ENCODE measurements around the gene ADAM12. TPM values are rescaled to one million over a fixed set of nuclear protein-coding genes. Genes with fewer than 3 reads are reported as not detected.

The ADAM12 gene
- total and polyA plus RNA-seq, 10 donors, result 0.51 to 7.0 (median 1.0) TPM

DNA sequence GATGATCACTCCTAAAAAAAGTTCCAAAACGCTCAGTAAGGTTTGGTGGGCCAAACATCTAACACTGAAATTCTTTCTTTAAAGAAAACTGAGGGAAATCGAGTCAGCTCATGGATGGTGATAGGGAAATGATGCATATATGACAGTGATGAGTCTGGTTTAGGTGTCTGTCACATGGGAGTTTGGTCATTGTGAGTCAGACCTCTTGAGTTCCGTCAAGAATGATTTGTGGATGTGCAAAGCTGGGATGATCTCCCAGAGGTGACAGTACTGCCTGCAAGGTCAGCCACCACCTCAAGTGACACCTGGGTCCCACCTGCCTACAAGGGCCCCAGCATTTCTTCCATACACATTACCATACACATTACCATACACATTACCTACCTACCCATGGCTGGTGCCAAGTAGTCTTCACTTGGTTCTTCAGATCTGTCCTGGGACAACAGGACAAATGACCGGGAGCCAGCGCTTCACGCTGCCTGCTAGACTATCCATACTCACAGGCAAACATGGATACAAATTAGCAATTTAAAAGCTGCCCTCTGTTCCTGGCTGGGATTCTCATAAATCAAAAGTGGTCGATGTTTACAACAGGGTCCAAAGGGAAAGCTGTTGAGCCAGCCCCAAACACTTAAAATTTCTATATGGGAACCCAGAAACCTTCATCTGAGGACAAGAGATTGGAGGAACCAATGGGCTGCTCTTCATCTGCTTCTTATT, 128.4 kb downstream of the ADAM12 start:
- intact Hi-C loops (cut with DNase I; ENCODE audit: low total_unique reads), result no loop called here
- no peak overlapping the region for H3K4me3 ChIP-seq
- no peaks in the 10 kb centered on the region for H3K4me1 ChIP-seq
- TF ChIP-seq POLR2AphosphoS5 (IDR thresholded peaks at IDR 0.05), result no peak
- TF ChIP-seq, protein P1, sequence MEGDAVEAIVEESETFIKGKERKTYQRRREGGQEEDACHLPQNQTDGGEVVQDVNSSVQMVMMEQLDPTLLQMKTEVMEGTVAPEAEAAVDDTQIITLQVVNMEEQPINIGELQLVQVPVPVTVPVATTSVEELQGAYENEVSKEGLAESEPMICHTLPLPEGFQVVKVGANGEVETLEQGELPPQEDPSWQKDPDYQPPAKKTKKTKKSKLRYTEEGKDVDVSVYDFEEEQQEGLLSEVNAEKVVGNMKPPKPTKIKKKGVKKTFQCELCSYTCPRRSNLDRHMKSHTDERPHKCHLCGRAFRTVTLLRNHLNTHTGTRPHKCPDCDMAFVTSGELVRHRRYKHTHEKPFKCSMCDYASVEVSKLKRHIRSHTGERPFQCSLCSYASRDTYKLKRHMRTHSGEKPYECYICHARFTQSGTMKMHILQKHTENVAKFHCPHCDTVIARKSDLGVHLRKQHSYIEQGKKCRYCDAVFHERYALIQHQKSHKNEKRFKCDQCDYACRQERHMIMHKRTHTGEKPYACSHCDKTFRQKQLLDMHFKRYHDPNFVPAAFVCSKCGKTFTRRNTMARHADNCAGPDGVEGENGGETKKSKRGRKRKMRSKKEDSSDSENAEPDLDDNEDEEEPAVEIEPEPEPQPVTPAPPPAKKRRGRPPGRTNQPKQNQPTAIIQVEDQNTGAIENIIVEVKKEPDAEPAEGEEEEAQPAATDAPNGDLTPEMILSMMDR (IDR thresholded peaks at IDR 0.05 in 8 of 11, conservative IDR thresholded peaks at IDR 0.05 in 3 of 11), result no peak
- no peak for TF ChIP-seq POLR2A (IDR thresholded peaks at IDR 0.05)
- H3K9me3 ChIP-seq, result no peaks in the 10 kb centered on the region
- H3K36me3 ChIP-seq, result no peaks in the 10 kb centered on the region
- WGBS, 5 donors, result 84 to 92% (median 87%) methylated on average over 7 of the region's 7 CpGs
- DNase-seq, result no peak
- no peak overlapping the region for H3K27ac ChIP-seq
- peaks cover 0 to 5% (median 0%) of the 10 kb centered on the region in 7 donors for H3K27me3 ChIP-seq (replicated peaks in 1 of 7)

DNA sequence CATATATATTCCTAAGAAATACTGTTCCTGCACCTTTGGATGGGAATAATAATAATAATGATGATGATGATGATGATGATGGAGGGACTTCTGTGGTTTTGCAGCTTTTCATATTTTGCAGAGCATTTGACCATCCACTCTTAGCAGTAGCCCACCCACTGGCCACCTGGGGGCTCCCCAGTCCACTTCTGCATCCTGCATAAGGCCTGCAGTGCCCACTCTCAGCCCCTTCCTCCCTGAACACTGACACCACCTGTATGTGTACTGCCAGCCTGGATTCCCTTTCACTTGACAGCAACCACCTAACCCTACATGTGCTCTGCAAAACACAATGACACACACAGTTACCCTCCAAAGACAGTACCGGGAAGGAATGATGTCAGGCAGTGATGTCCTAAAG, 131.4 kb downstream of the ADAM12 start:
- 79 to 100% (median 95%) methylated on average over 1 of the region's 1 CpG for WGBS, 5 donors
- Histone ChIP-seq H3K36me3 (no peaks in the 10 kb centered on the region), H3K4me1 (no peaks in the 10 kb centered on the region), H3K4me3 (no peak overlapping the region), H3K9me3 (no peaks in the 10 kb centered on the region), H3K27ac (no peak overlapping the region), H3K27me3 (replicated peaks in 1 of 7) (peaks cover 0 to 10% (median 0%) of the 10 kb centered on the region in 7 donors)
- TF ChIP-seq, protein P1 (IDR thresholded peaks at IDR 0.05 in 8 of 11, conservative IDR thresholded peaks at IDR 0.05 in 3 of 11), result no peak
- no peak for TF ChIP-seq POLR2AphosphoS5 (IDR thresholded peaks at IDR 0.05)
- TF ChIP-seq POLR2A (IDR thresholded peaks at IDR 0.05), result no peak
- intact Hi-C loops (cut with DNase I; ENCODE audit: low total_unique reads), result no loop called here
- no peak for DNase-seq

DNA sequence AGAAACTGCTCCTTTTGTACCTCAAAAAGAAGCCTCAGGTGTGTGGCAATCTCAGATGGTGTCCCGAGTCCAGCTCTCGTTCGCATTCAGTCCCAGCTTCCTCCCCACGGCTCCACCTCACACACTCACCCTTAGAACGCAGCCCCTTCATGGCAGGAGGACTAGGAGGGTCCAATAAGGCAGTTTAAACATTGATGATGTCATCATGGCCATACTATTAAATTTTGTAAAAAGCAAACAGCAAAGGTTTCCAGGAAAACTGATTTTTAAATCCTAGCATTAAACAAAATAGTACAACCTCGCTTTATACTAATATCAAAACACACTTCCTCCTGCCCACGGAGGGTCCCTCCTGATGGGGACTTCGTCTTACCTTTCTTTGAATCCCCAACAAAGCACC, 133.0 kb downstream of the ADAM12 start:
- no peak for DNase-seq
- intact Hi-C loops (cut with DNase I; ENCODE audit: low total_unique reads), result no loop called here
- H3K4me1 ChIP-seq, result no peaks in the 10 kb centered on the region
- peaks cover 0 to 10% (median 0%) of the 10 kb centered on the region in 7 donors for H3K27me3 ChIP-seq (replicated peaks in 1 of 7)
- H3K27ac ChIP-seq, result no peak overlapping the region
- peaks cover 0 to 5% (median 0%) of the 10 kb centered on the region in 8 donors for H3K9me3 ChIP-seq
- TF ChIP-seq POLR2AphosphoS5 (IDR thresholded peaks at IDR 0.05), result no peak
- TF ChIP-seq, protein P1 (IDR thresholded peaks at IDR 0.05 in 8 of 11, conservative IDR thresholded peaks at IDR 0.05 in 3 of 11), result no peak
- TF ChIP-seq POLR2A (IDR thresholded peaks at IDR 0.05), result no peak
- no peak overlapping the region for H3K4me3 ChIP-seq
- H3K36me3 ChIP-seq, result no peaks in the 10 kb centered on the region
- WGBS, 5 donors, result 77 to 88% (median 86%) methylated on average over 8 of the region's 8 CpGs

DNA sequence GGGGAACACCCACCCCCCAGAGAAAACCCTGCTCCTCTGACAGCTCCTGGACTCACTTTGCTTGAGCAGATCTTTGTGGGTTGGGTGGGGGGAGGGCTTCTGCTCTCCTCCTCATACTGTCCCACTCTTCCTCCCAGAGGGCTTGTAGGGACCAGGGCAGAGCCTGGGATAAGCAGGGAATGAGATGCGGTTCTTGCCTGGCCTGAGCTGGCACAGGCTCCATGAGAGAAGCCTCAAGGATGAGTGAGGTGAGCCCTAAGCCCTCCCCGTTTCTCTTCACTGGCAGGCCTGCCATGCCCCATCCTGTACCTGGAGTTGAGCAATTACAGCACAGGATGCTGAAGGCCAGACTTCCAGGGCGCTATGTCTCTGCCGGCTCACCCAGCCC, 134.7 kb downstream of the ADAM12 start:
- no peak overlapping the region for H3K27ac ChIP-seq
- intact Hi-C loops (cut with DNase I; ENCODE audit: low total_unique reads), result no loop called here
- TF ChIP-seq, protein P1 (IDR thresholded peaks at IDR 0.05 in 8 of 11, conservative IDR thresholded peaks at IDR 0.05 in 3 of 11), result no peak
- TF ChIP-seq POLR2AphosphoS5 (IDR thresholded peaks at IDR 0.05), result no peak
- no peak for TF ChIP-seq POLR2A (IDR thresholded peaks at IDR 0.05)

More for the DNA sequence above, 134.7 kb downstream of the ADAM12 start:
- peaks cover 0 to 5% (median 0%) of the 10 kb centered on the region in 8 donors for H3K9me3 ChIP-seq
- no peaks in the 10 kb centered on the region for H3K36me3 ChIP-seq
- WGBS, 5 donors, result 56 to 78% (median 72%) methylated on average over 2 to 4 of the region's 4 CpGs
- DNase-seq, result no peak
- no peaks in the 10 kb centered on the region for H3K4me1 ChIP-seq
- H3K27me3 ChIP-seq (replicated peaks in 1 of 7), result peaks cover 0 to 8% (median 0%) of the 10 kb centered on the region in 7 donors
- no peak overlapping the region for H3K4me3 ChIP-seq

All from spleen (tissue), 11 donors.